Loucy (cell line): ENCODE measurements around the gene PRICKLE2.

Experiments used
- EZH2phosphoT487 ChIP-seq: fragments of 200-600 bp; IDR thresholded peaks from 2 replicates; pipeline ENCODE4 v1.6.1; 2018; ENCODE audit warnings: antibody characterized with exemption, mild to moderate bottlenecking, moderate library complexity, borderline replicate concordance
- TF ChIP-seq, protein P1 (sequence below): fragments of 200-600 bp; sonication (generic); conservative IDR thresholded peaks from 2 replicates; pipeline ENCODE4 v1.5.1; 2014; ENCODE audit warnings: mild to moderate bottlenecking, antibody characterized with exemption, low read length

DNA sequence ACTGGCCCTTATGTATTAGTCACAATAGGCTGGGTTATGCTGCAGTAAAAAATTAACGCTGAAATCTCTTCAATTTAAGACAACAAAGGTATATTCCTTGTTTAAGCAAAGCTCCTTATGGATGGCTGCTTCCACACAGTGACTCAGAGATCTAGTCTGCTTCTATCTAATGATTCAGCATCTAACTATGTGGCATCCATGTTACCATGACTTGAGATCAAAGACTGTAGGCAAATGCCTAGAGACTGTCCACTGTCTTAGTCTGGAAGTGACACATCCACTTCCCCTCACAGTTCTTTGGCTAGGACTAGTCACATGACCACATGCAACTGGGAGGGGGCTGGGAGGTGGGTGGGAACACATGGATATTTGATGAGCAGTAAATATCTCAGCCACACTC, 140.6 kb downstream of the PRICKLE2 start:
- TF ChIP-seq, protein P1, sequence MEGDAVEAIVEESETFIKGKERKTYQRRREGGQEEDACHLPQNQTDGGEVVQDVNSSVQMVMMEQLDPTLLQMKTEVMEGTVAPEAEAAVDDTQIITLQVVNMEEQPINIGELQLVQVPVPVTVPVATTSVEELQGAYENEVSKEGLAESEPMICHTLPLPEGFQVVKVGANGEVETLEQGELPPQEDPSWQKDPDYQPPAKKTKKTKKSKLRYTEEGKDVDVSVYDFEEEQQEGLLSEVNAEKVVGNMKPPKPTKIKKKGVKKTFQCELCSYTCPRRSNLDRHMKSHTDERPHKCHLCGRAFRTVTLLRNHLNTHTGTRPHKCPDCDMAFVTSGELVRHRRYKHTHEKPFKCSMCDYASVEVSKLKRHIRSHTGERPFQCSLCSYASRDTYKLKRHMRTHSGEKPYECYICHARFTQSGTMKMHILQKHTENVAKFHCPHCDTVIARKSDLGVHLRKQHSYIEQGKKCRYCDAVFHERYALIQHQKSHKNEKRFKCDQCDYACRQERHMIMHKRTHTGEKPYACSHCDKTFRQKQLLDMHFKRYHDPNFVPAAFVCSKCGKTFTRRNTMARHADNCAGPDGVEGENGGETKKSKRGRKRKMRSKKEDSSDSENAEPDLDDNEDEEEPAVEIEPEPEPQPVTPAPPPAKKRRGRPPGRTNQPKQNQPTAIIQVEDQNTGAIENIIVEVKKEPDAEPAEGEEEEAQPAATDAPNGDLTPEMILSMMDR, result no peak
- TF ChIP-seq EZH2phosphoT487, result no peak
